Inflammatory macrophage (primary cell): Measurements from ENCODE around the gene CDK18.

ENCODE experiments used
- DNase-seq, 2 donors: peaks; one replicate each; pipeline ENCODE4 v3.0.0-alpha.2; 2020 to 2022

CDK18 gene

DNA sequence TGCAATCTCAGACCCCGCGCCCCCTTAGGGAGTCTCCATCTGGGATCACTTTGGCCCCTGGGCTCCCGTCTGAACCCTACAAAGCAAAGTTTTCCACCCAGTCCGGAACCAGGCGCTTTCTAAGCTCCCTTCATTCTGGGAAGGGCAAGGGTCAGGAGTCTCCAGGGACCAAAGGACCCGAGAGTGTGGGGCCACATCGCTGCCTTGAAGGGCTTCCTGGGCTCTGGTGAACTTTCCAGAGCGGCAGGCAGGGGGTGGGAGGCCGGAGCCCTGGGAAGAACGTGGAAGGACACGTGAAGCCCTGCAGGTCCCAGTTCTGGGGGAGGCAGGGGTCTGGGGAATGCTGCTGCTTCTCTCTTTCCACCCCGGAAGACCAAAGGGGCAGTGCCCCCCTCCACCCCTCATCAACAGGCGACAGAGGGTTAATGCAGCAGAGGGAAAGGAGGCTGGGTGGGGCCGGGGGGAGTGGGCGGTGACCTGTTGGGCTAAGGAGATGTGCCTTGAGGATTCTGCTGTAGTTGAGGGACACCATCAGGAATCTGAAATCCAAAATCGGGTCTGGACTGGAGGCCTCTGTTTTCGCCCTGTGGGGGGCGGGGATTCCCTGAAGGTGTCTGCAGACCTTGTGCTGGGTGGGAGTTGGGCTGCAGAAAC, 734 bp downstream of the CDK18 start:
- DNase-seq, result no peak

DNA sequence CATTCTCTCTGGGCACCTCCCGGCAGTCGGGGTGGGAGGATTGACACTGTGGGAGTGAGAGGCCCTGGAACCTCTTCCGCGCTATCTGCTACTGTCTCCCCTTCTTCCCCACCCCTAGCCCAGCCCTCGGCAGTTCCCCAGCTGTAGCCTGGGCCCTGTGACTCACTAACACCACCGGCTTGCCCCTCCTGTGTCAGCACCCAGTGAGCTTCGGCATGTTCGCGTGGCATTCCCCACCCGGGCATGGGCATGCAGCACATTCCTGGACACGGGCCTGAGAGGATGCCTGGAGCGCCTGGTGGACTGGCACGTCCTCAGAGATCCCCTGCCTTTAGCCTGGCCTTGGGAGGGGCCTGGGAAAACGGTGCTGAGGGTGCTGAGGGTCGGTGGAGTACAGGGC, 1.3 kb downstream of the CDK18 start:
- no peak for DNase-seq

DNA sequence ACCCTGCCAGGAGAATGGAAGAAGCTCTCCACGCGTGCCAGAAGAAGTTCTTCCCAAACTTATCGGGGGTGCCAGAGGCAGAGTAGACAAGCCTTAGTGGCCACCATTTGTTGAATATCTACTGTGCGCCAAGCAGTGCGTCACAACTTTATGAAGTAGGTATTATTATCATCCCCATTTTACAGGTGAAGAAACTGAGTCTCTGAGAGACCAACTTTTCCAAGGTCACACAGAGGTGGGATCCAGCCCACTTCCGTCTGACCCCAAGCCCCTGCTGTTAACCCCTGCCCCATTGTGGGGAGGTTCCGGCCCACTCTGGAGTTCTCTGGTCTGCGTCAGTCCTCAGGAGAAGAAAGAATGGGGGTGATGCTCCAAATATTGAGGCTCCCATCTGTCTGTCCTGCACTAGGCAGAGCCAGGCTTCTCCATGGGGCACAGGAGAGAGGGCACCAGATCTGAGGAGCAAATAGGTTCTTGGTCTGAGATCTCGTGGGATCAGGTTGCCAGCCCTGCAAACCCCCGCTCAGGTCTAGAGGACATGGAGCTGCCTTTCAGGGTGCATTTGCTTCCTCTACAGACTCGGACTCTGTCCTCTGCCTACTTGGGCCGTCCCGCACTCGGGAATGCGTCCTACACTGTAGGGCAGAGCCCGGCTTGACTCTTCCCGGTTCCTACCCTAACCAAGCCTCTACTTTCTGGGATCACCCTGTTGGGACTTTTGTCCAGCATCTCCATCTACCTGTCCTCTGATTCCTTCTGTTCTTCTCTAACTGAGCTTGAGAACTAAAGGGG, 2.1 kb downstream of the CDK18 start:
- no peak for DNase-seq

DNA sequence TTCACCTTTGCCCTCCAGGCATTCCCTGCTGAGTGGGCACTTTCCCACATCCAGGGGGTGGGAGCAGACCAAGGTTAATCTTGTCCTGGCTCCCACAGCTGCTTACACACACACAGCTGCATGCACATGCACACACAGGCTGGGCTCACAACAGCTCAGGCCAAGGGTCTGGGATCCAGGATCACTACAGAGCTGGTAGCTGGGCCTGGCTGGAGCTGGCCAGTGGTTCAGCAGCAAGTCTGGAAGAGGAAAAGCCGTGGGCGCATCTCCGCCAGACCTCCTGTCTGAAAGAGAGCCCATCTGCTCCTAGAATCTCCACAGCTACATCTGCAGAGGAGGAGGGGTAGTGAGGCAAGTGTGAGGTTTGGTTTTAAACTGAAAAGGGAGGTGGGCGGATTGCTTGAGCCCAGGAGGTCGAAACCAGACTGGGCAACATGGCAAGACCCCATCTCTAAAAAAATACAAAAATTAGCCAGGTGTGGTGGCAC, 3.8 kb downstream of the CDK18 start:
- no peak for DNase-seq

DNA sequence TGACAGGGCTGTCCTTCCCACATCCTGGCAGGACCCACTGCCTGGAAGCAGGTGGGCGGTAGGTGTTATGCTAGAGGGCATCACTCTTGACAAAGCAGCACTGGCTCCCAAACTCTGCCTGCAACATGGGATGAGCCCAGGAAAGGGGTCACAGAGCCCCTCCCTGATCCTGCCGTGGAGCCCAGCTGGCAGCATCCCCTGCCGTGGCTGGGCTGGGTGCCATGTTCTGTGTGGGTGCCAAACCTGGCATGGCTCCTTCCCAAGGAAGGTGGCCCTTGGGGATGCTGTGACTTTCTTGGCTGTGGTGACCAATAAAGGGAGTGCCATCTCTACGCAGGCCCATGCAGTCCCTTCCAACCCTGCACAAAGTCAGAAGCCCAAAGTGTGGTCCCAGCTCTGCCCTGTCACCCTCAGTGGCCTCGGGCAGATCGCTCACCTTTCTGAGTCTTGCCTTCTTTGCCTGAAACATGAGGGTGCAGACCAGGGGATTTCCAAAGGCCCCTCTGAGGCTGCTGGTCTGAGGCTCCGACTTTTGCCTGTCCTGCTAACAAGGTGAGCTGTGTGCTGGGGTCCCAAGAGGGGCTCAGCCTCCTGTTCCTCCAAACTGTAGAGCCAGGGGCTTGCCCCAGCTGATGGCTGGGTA, 6.0 kb downstream of the CDK18 start:
- DNase-seq, result no peak

DNA sequence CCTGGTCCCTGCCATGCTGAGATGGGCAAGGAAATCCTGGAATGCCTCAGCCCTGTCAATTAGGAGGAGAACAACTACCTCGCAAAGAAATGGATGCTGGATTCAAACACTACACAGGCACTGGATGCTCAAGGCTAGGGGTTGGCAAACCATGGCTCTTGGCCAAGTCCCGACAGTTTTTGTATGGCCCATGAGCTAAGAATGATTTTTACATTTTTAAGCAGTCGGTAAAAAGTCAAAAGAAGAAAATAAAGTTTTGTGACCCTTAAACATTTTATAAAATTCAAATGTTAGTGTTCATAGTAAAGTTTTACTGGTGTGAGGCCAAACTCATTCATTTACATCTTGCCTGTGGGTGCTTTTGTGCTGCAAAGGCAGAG, 6.5 kb downstream of the CDK18 start:
- DNase-seq, result no peak

DNA sequence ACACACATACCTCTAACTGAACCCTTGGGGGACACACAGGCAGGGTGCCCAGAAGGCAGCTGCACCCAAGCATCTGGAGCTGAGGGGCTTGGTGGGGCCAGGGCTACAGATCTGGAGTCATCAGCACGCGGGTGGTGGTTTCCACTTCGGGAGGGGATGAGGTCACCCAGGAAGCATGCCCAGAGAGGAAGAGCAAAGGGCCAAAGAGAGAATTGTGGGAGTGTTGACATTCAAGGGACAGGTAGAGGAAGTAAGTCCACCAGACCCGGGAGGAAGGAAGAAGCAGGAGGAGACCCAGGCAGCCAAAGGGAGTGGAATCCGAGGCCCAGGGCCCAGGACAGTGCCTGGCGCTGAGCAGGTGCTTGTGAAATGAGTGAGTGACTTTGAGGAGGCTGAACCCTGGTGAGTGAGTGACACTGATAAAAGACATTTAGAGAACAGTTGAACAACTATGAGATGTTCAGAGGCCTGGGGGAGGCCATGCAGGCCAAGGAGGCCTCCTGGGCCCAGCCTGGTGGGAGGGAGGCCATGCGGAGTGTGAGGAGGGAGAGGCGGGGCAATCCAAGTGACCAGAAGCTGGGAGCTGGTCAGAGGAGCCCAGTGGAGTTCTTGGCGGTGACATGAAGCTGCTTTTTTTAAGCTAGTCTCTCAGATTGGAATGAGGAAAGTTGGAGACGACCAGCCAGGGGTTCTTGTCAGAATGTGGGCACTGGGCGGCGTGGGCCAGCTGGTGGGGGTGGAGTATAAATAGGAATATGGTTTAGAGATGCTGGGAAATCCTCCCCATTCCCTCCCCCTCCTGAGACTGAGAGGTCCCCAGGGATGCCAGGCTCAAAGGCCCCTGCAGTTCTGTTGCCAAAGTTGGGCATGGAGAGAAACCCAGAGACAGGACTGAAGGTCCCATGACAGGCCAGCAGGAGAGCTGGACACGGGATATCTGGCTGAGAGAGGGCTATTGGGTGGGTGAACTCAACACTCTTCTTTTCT, 7.9 kb downstream of the CDK18 start:
- peak; percentile 73 to 89 for DNase-seq

DNA sequence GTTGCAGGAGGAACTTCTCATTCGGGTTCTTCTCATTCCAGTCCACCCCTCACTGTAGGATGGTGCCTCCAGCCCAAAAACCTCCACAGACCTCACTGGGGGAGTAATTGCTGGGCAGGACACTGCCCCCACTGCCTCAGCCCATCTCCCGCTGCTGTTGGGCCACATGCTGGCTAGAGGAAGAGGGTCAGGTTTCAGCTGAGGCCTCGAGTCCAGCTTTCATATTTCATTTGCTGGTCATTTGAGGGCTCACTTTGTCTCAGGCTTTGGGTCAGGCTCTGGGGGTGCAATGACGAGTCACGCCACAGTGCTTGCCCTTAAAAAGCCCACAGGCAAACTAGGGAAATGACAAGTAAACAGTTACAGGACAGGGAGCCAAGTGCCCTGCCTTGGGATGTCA, 9.3 kb downstream of the CDK18 start:
- no peak for DNase-seq

DNA sequence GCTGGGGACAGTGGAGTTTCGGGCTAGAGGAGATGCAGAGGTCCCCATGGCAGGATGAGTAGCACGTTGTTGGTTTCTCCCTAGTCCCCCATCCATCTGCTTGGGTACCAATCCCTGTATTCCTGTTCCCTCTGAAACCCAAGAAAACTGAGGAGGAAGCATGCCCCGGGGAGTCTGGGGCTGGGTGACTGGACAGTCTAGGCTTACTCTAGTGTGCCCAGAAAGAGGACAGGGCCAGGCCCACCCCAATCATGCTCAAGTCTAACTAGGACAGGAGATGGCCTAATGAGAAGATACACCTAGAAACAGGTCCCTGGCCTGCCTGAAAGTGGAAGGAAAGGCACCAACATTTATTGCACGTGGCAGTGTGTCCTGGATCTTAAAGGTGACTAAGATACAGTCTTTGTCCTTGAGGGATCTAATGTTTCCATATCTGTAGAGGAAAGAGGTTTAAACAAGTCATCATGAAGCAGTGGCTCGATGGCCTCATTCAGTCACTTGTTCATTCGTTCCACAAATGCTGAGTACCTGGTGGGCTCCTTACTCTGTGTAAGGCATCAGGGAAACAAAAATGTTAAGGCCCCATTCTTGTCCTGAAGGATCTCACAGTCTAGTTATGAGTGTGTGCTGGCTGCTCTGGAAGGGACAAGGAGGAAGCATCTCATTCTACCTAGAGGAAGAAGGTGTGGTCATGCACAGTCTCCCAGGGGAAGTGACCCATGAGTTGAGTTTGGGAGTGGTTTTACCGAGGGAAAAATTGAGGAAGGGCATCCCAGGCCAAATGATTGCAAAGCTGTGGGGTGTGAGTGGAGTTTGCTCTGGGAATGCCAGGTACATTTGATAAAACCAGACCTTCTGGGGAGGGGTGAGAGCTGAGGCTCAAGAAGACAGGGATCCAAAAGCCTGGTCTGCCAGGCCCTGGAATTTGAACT, 10.0 kb downstream of the CDK18 start:
- DNase-seq, result peak; percentile 4 to 47

DNA sequence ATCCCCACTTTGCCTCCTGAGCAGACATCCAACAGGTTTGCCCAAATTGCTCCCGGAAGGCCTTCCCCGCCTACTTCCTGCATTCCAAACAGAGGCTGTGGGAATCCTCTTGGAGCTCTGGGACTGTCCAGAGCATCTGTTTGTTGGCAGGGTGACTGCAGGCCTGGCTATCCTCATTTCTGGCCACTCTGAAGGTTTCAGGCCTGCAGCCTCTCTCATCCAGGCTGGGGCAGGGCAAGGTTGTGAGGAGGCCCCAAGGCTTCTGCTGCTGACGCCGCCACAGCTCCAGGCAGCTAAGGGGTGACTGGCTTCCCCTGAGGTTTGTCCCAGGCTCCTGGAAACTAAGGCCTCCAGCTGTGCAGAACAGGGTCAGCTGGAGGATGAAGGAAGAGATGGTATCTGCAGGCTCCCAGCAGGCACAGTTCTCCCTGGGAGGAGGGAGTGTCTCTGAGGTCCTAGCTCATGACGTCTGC, 11.3 kb downstream of the CDK18 start:
- DNase-seq, result no peak

DNA sequence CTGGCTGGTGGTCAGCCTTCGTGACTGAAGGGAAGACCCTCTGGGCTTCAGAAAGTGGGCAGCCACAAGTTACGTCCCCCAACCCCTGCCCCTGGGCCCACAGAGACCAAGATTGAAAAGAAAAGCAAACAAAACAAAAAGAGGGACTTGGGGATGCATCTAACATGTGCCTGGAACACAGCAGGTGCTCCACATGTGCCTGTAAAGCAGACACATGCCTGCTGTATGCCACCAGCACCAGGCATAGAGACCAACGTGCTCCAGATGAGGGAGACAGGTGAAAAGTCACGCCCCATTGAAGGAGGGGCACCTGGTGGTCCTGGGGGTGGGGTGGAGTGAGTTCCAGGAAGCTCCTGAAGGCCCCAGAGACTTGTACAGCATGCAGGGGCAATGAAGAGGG, 11.9 kb downstream of the CDK18 start:
- DNase-seq, result no peak

DNA sequence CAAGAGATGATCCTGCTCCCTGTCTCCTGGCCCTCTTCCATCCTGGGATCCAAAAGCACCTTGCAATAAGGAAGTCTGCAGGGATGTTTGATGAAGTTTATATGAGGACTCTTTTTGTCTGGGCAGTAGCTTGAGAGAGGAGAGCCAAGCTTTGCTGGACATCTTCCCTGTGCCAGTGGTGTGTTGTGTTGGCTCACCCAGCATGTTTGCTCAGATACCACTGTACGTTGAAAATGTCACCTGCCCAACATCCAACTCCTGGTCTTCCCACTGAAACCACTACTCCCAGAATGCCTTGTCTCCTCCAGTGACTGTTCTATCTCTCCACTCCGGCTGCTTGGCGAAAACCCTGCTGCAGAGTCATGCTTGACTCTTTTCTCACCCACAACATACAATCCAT, 12.8 kb downstream of the CDK18 start:
- DNase-seq, result no peak

DNA sequence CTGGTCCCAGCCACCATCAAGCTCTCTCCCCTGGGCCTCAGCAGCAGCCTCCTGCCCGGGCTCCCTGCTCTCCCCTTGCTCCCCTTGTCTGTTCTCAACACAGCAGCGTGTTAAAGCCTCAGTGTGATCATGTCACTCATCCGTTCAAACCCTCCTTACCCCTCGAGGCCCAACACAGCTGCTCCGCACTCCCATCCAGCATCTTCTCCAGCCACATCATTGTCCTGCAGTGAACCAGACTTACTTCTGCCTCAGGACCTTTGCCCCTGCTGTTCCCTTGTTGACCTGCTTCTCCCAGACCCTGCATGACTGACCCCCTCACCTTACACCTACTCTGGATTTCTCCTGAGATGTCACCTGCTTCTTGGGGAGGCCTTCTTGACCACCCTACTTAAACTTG, 13.3 kb downstream of the CDK18 start:
- DNase-seq, result no peak

DNA sequence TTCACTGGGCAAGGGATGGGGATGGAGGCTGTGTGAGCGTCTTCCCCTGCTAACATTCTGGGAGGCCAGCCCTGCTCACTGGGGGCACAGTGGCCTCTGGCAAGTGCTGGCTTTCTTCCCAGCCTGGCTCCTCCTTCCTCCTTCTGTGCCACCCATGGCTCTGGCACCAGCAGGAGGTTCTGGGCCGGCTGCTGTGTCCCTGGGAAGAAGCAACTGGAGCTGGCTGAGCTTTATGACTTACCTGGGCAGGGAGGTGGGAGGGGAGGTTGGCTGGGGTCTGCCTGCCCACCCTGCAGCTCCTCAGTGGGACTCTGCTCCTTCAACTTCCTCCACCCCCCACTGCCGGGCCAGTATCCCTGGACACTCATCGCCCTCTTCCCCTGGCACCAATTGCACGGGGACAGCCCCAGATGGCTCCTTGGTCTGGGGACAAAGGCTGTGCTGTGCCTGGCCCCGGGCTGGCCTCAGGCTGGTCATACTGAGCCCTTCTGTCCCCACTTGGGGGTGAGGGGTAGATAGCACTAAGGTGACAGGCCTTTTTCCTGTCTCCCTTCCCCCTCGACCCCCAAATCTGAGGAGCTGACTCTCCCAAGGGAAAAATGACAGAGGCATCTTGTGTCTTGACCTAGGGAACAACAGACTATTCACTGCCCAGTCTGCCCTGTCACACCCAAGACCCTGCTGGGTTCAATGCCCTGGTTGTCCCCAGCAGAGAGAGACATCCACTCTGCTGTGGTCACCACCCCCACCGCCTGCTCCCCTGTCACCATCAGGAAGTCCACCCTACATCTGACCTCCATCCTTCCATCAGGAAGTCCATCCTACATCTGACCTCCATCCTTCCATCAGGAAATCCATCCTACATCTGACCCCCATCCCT, 14.4 kb downstream of the CDK18 start:
- DNase-seq, result no peak

DNA sequence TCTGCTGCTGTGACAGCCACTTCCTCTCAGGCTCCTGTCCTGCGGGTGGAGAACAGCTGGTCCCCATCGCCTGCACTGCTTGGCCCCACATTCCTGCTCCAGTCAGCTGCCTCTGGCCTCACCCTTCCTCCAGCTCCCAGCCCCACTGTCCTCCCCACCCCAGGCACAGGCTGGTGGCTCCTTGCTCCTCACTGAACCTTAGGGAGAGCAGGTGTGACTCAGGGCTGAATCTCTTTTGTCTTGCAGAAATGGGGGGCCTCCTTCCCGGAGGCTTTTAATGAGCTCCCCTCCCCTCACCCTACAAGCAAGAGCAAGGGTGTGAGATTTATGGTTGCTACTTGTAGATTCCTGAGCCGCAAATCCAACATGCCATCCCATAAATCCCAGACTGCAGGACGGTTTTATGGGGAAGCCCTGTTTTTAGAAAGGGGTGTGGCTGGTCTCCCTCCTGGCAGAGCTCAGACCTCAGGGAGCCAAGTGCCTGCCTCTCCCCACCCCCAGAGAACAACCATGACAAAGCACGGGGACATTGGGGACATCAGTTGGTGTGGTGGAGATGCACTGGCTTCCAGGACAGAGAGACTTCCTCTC, 15.2 kb downstream of the CDK18 start:
- DNase-seq, result no peak

DNA sequence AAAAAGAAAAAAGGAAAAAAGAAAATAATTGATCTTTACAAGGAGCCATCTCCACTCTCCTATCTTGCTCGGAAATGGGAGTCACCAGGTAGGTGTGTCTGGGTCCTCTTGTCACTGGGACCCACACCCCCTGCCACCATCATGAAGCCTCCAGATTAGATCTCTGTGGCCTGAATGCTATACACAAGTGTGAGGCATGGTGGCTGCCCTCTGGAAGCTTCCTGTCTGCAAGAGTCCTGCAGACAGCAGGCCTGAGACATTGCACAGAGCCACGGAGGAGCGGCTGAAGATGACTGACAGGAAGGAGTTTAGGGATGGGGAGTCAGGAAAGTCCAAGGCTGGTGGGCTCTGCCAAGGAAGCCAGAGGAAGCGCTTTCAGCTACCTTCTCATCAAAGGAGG, 16.2 kb downstream of the CDK18 start:
- no peak for DNase-seq

DNA sequence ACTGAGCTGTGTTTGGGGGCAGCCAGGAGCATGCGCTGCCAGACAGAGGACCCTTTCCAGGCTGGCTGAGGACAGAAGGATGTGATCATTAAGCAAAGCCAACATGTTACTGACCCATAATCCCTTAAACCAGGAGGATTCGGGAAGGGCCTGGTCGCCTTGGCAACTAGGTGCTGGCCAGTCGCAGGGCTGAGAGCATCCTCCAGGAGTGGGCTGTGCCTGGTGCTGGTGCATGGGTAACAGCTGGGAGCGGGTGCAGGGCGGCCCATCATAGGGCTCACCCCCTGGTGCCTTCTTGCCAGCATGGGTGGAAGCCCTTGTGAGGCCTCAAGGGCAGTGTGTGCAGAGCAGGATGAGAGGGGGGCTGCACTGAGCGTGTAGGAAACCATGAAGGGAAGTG, 17.2 kb downstream of the CDK18 start:
- DNase-seq, result no peak

DNA sequence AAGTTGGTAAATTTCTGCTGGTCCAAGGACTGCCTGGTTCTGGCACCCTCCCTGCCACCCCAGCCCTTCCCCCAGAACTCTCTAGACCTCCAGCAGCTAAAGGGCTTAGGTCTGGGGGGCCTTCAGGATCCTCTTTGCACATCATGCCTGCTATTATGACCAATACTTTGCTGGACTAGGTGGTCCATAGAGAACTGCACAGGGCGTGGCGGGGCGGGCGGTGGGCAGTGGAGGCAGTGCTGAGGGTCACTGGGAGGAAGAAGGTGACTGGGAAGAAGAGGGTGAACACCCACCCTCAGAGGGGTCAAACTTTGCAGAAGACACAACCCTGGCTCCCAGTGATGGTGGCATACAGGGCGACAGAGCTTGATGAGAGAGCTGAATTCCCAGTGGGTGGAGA, 18.2 kb downstream of the CDK18 start:
- no peak for DNase-seq

DNA sequence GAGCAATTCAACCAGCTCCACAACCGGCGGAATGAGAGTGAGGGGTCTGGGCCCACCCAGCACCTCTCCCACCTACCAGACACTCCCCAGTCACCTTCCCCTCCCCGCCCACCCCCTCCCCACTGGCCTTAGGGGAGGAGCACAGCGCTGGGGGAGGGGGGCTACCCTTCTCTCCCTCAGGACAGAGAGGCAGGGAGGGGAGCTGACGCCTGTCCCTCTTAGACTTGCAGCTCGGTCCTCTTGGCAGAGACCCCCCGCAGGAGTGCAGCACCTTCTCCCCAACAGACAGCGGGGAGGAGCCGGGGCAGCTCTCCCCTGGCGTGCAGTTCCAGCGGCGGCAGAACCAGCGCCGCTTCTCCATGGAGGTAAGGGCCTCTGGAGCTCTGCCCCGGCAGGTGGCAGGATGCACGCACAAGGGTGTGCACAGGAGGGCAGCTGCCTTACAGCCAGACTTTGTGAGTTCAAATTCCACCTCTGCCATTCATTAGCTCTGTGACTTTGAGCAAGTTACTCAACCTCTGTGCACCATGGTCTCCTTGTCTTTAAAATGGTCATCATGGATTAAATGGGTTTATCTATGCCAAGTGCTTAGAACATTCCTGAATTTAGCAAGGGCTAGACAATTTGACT, 18.9 kb downstream of the CDK18 start:
- no peak for DNase-seq
